Myocyte (in vitro differentiated cells): ENCODE measurements around the gene AKAP8L. TPM values are rescaled to one million over a fixed set of nuclear protein-coding genes. Genes with fewer than 3 reads are reported as not detected.

ENCODE experiments used
- DNase-seq: peaks from one replicate; pipeline ENCODE4 v3.0.0-alpha.2; 2012; ENCODE audit warnings: low read depth
- polyA plus RNA-seq: library from polyadenylated mRNA; unstranded; fragments of >200 nt; gene quantifications from one replicate; pipeline ENCODE4 v1.2.1, GENCODE V29; 2012; ENCODE audit warnings: missing spikeins
- total RNA-seq: library from RNA; depleted of rRNA; stranded (reverse); fragments of >200 nt; gene quantifications from 2 replicates; pipeline ENCODE4 v1.2.3, GENCODE V29; 2014

The AKAP8L gene, protein sequence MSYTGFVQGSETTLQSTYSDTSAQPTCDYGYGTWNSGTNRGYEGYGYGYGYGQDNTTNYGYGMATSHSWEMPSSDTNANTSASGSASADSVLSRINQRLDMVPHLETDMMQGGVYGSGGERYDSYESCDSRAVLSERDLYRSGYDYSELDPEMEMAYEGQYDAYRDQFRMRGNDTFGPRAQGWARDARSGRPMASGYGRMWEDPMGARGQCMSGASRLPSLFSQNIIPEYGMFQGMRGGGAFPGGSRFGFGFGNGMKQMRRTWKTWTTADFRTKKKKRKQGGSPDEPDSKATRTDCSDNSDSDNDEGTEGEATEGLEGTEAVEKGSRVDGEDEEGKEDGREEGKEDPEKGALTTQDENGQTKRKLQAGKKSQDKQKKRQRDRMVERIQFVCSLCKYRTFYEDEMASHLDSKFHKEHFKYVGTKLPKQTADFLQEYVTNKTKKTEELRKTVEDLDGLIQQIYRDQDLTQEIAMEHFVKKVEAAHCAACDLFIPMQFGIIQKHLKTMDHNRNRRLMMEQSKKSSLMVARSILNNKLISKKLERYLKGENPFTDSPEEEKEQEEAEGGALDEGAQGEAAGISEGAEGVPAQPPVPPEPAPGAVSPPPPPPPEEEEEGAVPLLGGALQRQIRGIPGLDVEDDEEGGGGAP
- 141 and 143 TPM in 2 replicates for total RNA-seq
- polyA plus RNA-seq, result 63.9 TPM

DNA sequence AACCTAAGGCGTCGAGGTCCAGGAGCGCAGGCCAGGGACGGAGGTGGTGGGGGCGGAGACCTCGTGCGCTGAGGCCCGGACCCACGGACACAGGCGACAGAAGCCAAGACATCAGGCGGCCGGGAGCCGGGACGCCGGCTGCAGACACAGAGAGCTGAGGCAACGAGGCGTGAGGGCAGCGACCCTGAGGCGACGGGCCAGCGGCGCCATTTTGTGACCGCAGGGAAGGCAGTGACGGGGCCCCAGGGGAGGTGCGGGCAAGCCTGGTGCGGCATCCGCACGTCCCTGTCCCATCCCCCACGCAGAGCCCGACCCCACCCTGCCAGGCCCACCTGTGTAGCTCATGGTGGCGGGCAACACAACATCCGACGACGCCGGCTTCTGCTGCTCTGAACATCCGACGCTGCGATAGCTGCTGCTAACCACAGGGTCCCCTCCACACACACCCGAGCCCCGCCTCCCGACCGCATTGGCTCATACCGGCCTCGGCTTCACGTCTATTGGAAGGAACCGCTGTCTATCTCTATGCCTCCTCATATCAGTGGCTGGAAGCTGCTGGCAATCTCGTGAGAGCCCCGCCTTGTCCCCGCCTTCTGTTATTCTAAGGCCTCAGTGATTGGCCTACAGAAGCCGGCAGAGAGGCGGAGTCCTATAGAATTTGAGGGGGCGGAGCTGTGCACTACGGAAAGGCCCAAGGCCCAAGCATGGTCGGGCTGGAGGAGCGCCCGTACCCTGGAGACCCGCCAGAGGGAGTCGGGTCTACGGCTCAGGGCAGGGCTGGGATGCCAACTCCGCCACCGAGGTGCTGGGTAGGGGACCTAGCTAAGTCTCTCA lies at the start of gene AKAP8L:
TSS of gene AKAP8L (minus strand) at position 410 of the 834 bp plus-strand sequence. CDS start at position 345, 65 bp downstream.
- peak; percentile 100 for DNase-seq

DNA sequence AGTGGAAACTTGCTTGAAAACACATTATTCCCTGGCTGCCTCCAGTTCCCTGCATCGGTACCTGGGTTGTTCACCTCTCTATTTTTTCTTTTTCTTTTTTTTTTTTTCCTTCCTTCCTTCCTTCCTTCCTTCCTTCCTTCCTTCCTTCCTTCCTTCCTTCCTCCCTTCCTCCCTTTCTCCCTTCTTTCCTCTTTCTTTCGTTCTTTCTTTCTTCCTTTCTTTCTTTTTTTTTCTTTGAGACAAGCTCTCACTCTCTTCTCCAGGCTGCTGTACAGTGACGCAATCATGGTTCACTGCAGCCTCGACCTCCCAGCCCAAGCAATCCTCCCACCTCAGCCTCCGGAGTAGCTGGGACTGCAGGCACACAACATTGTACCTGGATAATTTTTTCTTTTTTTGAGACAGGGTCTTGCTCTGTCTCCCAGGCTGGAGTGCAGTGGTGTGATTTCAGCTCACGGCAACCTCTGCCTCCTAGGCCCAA lies 49.0 kb upstream of the AKAP8L start:
- no peak for DNase-seq

DNA sequence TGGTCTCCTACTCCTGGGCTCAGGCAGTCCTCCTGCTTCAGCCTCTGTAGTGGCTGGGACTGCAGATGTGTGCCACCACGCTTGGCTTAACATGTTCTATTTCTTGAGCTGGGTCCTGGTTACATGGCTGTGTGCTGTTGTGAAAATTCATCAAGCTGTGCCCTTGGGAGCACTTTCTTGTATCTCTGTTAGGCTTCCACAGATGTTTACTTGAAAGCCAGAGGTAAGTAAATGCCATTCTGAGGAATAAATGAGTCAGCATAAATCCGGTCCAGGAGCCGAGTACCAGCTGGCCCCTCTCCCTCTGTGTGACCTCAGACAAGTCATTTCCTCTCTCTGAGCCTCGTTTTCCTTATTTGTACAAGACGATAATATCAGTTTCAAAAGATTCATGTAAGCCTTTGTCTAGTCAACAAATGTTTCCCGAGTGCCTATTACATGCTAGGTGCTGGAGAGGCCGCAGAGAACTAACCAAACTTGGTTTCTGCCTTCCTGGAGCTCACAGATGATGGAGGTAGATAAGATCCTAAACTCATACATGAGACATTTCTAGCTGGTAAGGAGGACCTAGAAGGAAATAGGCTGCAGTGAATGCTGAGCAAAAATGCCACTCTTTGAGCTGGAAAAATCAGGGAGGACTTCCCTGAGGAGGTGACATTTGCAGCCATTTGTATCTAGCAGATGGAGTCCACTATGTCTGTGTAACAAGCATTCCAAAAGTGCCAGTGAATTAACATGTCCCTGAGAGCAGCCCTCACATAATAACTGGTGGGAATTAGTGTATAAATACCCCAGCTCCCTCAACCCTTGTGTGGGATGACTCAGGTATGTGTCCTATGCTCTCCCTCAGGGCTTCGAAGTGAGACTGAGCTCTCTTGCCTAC lies 48.3 kb upstream of the AKAP8L start:
- DNase-seq, result no peak

DNA sequence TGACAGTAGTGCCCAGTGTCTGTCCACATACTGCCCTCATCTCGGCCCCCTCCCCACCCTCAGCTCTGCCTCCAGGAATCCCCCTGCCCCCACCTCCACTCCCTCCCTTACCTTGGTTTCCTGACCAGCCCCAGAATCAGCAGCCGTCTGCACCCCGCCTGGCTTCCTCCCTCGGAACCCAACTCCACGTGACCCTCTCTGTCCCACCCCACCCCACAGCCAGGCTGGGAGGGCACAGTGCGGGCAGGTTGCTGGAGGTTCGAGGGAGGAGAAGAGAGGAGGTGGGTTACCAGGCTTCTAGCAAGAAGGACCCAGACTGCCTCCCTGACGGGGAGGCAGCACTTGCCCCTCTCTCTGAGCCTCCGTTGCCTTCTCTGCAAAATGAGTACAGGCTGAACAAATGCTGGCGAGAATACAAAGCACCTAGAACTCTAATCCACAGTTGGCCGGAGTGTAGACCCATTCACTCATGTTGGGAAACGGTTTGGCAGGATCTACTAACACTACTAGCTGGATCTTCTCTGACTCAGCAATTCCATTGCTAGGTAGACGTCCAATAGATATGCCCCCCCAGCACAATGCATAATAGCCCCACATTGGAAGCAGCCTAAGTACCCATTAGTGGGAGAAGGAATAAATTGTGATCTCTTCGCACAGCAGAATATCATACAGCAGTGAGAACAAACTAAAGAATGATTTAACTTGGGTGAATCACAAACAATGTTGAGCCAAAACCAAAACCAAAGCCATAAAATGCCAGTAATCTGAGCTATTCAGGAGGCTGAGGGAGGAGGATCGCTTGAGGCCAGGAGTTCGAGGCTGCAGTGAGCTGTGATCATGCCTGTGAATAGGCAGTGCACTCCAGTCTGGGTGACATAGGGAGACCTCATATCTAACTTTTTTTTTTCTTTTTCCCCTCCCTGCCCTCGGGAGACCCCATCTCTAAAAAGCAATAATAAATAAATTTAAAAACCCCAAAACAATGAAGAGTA lies 45.9 kb upstream of the AKAP8L start, which contains the start of gene RASAL3:
TSS of gene RASAL3 (minus strand) at position 151 of the 992 bp plus-strand sequence. CDS start 186 bp downstream, outside the sequence.
- DNase-seq, result no peak

DNA sequence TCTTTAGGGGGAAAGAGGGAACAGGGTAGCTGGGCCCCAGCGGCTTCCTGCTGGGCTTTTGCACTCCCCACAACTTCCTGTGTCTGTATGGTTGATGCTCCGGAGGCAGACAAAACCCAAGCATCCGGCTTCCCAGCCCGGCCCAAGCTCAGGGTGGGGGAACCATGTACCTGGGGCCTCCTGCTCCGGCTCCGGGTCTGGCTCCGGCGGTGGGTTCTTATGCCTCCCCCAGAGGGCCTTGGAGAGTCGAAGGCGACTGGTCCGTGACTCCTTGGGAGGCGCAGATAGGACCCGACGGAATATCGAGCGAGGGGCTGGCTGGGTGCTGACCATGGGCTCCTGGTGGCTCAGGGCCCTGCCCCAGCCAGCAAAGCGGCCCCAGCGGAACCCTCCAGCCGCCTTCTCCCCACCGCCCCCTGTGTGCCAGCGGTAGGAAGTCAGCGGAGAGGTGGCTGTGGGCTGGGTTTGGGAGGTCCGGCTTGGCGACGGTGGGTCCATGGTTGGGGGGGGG lies 45.1 kb upstream of the AKAP8L start:
- no peak for DNase-seq

DNA sequence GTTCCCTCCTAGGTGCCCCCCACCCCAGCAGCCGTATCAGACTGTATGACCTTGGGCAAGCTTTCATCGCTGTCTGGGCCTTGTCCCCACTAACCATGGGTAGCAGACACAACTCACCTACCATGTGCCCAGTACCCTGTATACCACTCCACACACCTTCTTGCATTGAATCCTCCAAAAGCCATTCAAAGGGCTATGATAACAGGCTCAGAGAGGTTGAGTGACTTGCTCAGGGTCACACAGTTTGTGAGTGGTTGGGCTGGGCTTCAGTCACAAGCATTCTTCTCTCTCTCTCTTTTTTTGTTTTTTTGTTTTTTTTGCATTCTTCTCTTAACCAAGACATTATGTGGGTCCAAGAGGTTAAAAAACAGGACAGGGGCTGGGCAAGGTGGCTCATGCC lies 42.9 kb upstream of the AKAP8L start:
- DNase-seq, result no peak

DNA sequence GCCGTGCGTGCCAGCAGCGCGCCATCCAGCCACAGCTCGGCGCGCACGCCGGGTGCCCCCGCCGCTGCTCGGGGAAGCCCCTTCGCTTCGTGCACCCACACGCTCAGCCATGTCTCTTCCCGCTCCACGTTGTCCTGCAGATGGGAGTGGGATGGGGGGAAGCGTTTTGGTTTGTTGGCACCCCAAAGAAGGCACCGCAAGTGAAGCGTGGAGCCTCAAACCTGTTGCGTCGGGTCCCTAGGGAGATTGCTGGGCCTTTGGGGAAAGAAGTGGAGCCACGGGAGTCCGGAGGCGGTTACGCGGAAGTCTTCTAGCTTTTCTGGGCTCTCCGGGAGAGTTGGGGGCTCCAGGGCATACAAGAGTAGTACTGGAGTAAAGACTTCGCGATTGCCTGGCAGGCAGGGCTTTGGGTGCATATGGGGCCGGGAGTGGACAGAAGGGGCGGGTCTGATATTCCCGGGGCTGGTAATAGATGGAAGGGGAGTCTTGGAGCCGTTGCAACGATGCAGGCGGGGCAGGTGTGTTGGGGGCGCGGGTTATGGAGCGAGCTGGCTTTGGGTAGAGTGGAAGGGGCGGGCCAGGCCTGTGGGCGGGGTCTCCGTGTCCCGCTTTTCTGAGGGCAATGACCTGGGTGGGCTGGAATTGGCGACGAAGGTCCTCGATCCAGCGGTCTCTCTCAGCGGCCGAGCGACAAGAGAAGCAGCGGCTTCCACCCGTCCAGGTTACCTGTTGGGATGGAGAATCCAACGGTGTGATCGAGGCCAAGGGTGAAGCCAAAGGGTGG lies 39.1 kb upstream of the AKAP8L start:
- DNase-seq, result no peak

DNA sequence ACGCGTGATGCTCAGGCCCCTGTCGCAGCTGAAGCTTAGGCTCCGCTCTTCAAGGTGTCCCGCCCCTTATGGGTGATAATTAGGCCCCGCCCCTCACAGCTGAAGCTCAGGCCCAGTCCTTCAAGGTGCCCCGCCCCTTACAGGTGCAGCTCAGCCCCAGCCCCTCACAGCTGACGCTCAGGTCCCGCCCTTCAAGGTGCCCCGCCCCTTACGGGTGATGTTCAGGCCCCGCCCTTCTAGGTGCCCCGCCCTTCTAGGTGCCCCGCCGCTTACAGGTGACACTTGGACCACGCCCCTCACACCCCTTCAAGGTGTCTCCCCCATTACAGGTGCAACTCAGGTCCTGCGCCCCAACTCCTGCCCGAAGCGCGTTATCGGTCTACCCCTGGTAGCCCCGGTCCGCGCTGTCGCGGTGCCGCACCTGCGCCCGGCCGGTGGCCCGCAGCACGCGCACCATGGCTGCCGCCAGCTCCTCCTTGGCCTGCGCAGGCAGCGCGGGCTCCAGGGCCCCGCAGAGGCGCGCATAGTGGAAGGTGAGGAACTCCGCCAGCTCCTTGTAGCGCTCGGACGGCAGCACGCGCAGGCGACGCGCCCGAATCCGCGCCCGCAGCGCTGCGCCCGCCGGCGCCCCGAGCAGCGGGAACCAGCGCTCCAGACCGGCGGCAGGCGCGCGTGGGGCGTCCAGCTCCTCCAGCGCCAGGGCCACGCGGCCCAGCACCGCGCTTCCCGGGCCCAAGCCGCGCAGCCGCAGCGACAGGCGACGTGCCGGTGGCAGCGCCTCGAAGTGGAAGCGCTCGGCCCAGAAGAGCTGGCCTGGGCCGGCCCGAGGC lies 38.3 kb upstream of the AKAP8L start:
- DNase-seq, result no peak

DNA sequence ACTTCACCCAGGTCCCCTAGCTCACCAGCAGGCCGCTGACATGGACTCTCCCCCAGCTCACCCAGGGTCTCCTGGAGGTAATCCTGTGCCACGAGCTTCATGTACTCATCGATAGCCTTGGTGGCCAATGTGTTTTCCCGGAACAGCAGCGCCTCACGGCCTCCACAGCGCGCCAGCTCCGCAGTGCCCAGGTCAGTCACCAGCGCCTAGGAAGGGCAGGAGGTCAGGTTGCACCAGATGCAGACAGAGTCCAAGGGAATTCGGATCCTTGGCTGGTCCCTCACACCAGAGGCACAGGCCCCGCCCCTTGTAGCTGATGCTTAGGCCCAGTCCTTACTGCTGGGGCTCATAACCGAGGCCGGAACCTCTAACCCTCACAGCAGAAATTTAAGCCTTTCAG lies 37.7 kb upstream of the AKAP8L start:
- DNase-seq, result no peak

DNA sequence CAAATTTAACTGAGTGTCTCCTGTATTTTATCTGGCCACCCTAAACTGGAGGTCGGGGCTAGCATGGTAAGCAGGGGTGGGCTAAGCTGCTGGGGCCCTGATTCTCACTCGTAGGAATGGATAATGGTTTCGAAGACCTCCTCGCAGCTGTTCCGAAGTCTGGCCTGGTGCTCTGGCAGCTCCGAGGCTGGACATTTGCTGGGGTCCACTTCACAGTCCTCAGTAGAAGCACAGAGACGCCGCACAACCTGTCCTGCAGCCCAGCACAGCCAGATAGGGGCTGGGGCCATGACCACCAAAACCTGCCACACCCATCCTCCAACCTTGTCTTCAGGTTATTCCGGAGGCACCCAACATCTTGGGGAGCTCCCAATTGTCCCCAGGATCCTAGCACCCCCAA lies 37.2 kb upstream of the AKAP8L start:
- no peak for DNase-seq

DNA sequence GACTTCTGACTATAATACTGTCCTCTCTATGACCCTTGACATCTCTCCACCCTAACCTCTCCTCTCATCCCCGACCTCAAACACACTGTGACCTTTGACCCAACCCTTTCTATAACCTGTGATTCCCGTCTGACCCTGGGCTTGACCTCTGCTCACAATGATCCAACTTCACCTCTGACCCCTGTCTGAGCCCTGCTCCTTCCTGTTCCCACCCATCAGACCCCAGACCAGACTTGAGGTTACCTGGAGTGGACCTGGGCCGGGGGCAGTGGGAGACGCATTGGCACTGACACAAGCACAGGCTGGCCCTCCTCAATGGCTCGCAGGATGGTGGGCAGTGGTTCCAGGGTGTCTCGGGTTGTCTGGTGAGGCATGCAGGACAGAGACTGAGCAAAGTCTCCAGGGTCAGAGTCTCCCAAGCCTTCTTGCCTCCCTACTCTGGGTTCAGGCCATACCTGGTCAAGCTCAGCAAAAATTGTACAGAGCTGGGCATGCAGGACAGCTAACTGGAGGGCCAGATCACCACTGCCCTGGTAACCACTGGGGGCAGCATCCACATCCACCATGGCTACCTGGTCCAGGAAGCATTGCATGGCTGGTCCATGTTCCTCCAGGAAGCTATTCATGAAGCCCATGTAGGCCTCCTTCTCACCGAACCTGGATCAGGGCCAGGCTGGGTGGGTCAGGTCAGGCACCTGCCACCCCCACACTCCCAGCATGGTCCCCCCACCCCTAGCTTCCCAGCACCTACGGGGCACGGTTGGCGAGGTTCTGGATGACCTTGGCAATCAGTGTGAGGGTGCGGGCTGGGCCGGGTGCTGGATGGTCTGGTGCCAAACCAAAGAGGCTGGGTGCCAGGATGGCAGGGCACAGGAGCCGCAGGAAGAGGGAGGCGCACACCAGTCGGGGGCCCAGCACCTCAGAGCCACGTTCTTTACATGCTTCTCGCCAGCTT lies 35.4 kb upstream of the AKAP8L start:
- no peak for DNase-seq

DNA sequence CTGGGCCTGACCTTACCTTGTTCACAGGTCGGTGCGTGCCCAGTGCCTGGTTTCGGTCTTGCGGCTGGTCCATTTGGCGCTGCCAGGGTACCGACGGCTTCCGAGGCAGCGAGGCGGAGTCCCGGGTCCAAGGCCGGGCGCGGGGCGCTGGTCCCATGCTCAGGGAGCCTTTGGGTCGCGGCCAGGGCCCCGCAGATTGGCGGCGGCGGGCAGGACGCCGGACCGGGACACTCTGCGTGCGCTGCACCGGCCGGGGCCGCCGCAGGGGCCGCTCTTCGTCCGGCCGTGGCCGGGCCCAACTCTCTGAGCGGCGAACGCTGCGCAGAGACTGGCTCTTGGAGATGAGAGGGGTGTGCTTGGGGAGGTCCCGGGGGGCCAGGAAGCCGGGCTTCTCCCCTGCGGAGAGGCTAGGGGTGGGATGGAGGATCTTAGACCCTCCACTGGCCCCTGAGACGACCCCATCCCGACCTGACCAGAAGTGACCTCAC lies 34.3 kb upstream of the AKAP8L start:
- DNase-seq, result no peak

DNA sequence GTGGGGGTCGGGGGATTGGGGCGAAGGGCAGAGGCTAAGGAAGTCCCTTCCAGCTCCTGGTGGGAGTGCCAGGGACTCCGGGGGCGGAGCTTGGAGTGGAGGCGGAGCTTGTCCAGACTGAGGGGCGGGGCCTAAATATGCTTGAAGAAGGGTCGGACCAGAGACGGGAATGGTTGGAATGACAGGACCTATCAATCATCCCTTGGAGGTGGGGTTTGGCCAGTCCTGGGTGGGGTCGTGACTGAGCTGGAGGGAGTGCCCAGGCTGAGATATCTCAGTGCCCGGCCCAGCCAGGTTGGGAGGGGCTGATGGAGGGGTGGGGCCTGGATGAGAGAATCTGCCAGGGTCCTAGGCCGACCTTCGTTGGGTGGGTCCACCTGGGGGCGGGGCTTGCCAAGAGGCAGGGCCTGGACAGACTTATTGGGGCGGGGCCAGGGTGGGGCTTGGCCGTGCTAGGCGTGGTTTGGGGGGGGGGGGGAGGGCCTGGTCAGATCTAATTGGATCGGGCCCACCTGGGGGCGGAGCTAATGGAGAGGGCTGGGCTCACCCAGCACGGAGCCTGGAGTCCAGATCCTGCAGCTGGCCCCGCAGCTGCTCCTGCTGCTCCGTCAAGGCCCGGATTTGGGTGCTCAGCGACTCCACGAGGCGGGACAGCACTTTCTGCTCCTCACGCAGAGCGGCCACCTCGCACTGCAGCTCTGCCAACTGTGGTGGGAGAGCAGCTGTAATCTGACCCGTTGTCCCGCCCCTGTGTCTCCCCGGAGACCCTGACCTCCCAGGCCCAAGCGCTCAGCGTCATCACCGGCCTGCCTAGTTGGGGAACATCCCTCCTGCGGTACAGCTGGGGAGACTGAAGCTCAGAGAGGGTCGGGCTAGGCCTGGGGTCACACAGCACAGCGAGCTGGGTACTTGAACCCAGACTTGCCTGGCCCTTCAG lies 33.6 kb upstream of the AKAP8L start:
- peak; percentile 97 for DNase-seq

DNA sequence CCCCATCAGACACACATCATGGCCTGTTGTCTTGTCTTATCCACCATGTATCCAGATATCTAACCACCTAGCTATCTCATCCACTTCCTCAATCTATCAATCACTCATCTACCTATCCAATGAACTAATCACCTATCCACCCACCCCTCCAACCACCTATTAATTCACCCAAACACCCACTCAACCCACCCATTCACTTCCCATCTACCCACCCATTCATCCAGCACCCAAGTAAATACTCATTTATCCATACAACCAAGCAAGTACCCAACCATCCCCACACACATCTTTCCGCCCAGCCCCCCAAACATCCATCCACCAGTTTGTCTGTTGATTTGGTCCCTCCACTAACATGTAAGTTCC lies 31.7 kb upstream of the AKAP8L start:
- DNase-seq, result no peak
